ENCODE measurements around the gene SPATA45.

GRCh38 chr1:212822956-212823355 is 24.5 kb downstream of the SPATA45 start:
- TF ChIP-seq CTCF (IDR thresholded peaks at IDR 0.05; ENCODE audit: insufficient read depth, low read length) (no peak), REST (IDR thresholded peaks at IDR 0.05; ENCODE audit: insufficient replicate concordance, low read depth) (no peak), POLR2AphosphoS5 (IDR thresholded peaks at IDR 0.05; ENCODE audit: low read depth) (no peak), GABPA (IDR thresholded peaks at IDR 0.05; ENCODE audit: low read depth) (no peak), SPI1 (IDR thresholded peaks at IDR 0.05; ENCODE audit: borderline replicate concordance, low read depth) (no peak)

Data from HL-60 (cell line).